Suprapubic skin (tissue), 4 donors: Measurements from ENCODE around the gene CADPS.

Source experiments
- CTCF ChIP-seq, 2 donors: fragments of 200-600 bp in 1 of 2; fragments of 450-650 bp in 1 of 2; sonication (generic) in 1 of 2; IDR thresholded peaks; one replicate each; pipeline ENCODE4 v1.5.1; 2016 to 2019; ENCODE audit warnings: antibody characterized with exemption in 2 of 2, mild to moderate bottlenecking in 1 of 2, moderate library complexity in 1 of 2
- POLR2A ChIP-seq, 2 donors: fragments of 450-650 bp; IDR thresholded peaks; one replicate each; pipeline ENCODE4 v1.6.1; 2017; ENCODE audit warnings: antibody characterized with exemption in 2 of 2, mild to moderate bottlenecking in 2 of 2, moderate library complexity in 2 of 2
- POLR2AphosphoS5 ChIP-seq, 3 donors: sonication (generic); formaldehyde crosslinking; IDR thresholded peaks; one replicate each; pipeline ENCODE4 v1.6.1; 2017; ENCODE audit warnings: antibody characterized with exemption in 3 of 3

GRCh38 chr3:62481962-62482361, 393.3 kb downstream of the CADPS start:
- TF ChIP-seq CTCF (IDR thresholded peaks at IDR 0.05), result no peak
- no peak for TF ChIP-seq POLR2A (IDR thresholded peaks at IDR 0.05)
- no peak for TF ChIP-seq POLR2AphosphoS5 (IDR thresholded peaks at IDR 0.05)
